Activated T-cell treated with anti-CD3 and anti-CD28 coated beads for 1 hour (primary cell): ENCODE results near the gene PXDC1.

Source experiments
- DNase-seq: peaks from one replicate; pipeline ENCODE4 v3.0.0-alpha.2; 2020; ENCODE audit warnings: low read depth

Gene PXDC1, protein sequence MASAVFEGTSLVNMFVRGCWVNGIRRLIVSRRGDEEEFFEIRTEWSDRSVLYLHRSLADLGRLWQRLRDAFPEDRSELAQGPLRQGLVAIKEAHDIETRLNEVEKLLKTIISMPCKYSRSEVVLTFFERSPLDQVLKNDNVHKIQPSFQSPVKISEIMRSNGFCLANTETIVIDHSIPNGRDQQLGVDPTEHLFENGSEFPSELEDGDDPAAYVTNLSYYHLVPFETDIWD

DNA sequence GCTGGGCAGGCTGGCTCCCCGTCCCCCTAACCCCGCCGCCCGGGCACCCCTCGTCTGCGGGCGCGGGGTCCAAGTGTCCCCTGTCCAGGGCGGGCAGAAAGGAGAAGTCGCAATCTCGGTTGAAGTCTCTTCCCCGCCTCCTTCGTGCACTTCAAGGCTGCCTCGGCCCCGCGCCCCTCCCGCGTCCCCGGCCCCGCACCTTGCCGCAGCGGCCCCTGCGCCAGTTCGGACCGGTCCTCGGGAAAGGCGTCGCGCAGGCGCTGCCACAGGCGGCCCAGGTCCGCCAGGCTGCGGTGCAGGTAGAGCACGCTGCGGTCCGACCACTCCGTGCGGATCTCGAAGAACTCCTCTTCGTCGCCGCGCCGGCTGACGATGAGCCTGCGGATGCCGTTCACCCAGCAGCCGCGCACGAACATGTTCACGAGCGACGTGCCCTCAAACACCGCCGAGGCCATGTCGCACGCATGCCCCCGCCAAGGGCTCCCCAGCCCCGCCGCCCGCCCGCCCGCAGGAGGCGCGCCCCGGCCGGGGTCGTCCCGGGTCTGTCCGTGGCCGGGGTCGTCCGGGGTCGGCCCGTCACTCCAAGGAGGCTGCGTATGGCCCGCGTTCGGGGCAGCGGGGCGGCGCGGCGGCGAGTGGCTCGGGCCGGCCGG lies at the start of gene PXDC1:
Gene PXDC1, minus strand, starts transcription at position 637 of the 653 bp plus-strand sequence. Its CDS starts 182 bp downstream, at position 455.
- no peak for DNase-seq

DNA sequence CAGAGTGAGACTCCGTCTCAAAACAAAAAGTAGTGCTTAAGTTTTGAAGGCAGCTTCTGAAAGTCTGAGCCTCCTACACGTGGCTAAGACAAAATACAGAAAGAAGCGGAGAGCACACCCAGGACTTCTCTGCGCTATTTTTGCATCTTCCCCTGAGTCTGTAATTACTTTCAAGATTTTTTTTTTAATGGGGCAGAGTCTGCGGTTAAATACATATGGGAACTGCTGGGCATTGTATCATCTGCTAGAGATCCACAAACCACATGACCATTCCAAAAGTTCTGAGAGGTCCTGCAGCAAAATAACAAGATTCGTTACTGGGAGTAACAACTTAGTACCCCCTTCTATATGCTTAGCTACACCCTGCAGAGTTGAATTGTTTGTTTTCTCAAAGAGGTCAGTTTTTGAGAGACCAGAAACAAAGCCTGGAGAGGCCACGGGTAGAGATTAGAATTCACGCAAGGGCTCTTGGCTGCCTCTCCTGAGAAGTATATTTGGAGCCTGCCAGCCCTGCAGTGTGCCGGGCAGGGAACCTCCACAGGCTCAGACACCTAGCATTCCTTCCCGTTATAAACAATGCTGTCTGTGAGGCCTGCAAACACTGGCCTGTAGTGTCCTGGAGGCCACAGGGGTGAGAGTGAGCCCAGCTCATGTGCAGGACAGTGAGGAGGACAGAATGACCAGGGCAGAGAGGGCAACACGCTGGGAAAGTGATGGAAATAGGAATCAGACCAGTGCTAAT lies 49.5 kb upstream of the PXDC1 start:
- no peak for DNase-seq

DNA sequence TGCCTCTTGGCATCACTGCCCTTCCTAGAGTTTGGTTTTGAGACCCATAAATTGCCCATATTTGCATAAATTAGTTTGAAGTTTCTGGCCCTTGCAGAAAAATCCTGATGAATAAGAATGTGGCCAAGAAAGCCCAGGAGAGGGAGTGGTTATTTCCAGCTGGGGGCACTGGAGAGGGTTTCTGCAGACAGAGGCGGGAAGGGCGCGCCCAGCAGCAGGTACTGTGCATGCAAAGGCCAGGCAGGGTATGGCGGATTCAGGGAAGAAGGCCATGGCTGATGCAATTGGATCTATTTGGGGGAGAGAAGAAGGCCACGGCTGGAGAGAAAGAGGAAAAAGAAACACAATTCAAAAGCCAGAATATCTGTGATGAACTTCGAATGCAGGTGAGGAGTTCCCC lies 48.2 kb upstream of the PXDC1 start:
- no peak for DNase-seq

DNA sequence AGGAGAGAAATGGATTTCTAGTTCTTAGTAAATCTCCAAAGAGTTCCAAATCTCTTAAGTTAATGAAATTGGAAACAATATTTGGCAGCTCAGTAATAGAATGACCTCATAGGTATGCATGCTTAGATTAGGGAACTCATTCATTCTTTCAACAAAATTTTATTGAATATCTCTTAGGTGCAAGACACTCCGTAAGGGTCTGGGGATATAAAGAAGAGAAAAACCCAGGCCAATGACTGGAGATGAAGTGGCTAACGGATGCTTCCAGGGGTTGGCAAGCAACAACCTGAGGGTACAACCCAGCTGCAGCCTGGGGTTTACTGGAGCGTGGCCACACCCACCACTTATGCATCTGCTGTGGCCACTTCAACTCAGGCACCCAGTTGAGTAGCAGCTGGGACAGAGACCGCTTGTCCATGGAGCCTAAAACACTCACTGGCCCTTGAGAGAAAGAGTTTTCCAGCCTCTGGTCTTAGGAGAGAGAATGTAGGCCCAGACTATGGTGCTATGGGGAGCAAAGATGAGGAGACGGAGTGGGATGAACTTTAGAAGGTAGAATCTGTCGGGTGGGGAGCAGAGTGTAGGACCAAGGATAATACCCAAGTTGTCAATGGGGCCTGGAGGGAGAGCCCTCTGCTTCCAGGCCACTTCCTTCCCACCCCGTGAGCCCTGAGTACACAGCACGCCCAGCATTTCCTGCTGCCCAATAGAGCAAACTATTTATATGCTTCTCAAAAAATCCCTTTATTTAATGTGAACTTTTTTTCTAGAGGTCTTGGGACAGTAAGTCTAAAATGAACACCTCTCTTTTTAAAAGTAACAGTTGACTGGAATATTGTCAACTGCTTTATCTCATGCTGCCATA lies 46.8 kb upstream of the PXDC1 start:
- DNase-seq = no peak

DNA sequence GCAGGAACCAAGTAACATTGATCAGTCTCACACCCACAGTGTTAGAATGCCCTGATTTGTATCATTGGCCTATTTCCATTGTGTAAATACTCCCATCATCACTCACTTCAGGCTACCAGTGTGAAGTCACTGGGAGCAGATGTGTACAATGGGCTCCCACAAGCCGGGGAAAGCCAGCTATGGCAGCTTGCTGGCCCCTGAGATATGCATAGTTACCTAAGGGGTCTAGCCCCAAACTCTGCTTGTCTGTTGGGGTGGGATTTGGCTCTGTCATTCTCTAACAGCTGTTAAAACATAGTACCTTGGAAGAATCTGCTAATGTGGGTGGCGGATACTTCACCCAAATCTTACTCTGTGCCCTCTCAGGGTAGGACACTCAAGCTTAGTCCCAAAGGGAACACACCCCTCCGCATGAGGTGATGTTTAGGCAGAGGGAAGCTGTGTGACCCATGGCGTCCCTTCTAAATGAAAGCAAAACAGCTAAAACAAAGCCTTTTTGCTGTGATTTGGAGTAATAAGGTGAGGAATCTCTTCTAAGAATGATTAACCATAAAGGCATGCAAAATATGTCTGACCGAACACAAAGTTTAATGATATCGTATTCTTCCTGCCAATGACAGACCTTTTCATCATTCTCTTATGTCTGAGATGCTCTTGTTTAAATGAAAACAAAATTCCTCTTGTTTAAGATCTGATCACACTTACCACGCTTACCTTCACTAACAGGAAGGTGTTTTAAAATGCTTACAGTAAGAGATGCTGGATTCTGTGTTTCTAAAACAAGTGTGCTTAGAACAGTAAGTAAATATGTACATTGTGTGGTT lies 45.9 kb upstream of the PXDC1 start:
- no peak for DNase-seq

DNA sequence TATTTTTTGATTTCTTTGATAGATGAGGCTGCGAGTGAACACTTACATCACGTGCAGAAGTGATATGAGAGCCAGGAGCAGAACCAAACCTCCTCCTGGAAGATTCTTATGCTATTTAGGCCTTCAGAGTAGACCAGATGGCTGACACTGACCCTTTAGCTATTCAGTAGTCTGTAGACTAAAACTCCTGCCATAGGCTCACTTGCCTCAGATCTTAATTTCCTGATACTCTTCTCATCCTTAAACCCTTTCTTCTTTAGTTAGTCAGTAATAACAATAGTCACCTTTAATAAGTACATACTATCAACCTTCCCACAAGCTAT lies 45.2 kb upstream of the PXDC1 start:
- DNase-seq = no peak

DNA sequence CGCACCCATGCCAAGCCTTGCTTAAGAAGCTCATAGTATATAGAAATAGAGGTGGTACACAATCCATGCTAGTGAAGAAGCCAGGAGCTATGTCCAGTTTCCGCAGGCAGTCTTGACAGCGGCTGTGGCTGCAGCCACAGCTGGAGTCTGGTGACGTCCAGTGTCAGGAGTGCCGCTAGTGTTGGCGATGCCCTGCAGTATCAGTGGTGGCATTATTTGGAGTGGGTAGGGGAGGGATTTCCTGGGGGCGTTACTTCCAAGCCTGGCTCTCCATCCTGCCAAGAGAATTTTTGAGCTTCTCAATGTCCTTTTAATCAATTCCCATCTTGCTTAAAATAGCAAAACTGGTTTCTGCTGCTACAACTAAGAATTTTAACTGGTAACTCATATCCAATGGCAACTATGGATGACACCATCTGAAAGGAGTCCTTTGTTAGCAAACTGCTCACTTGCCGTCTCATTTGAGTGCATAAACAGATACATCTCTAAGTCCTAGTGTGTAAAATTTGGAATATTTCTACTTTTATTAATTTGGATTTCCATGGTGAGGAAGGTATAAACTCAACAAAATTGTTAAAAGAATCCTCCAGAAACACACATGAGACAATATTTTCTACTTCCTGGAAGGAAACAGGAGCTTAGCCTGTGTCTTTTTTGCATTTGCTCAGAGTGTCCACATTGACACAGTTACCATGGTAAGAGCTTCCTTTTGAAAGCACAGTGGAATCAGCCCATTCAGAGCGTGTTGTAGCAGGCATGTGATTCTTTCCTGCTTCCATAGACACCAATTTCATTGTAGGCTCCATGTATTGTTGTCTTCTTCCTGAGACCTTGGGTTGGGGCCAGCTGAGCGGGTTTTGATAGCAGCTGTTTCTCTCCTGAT lies 44.6 kb upstream of the PXDC1 start:
- no peak for DNase-seq

DNA sequence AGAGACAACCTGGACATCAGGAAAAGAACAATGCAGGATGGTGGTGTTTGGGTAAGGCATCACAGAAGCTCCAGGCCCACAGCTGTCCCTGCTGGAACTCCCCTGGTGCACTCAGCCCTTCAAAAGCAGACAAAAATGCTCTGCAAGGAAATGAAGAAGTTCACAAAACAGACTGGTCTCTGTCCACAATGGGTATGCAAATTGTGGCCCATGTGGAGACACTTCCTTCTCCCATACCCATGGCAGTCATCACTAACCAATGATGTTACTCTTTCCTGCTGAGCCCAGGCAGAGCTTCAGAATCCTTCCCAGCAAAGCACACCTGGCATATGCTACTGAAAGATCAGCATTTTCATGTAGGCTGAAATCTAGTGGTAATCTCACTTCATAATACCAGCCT lies 42.6 kb upstream of the PXDC1 start:
- no peak for DNase-seq

DNA sequence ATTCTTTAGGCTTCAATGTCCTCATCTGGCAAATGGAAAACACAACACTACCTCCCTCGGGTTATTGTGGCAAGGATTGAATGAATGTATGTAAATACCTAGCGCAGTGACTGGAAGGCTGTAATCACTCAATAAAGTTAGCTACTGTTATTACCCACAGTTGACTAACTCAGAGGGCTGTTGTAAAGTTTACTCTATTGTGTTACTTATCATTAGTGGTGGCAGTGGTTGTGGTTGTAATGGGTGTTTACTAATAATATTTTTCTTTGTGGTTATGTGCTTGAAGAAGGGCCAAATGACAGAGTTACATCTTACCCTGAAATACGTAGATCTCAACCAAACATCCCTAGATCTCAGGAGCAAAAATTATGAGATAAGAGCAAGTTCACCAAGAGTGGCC lies 42.0 kb upstream of the PXDC1 start:
- DNase-seq = no peak

DNA sequence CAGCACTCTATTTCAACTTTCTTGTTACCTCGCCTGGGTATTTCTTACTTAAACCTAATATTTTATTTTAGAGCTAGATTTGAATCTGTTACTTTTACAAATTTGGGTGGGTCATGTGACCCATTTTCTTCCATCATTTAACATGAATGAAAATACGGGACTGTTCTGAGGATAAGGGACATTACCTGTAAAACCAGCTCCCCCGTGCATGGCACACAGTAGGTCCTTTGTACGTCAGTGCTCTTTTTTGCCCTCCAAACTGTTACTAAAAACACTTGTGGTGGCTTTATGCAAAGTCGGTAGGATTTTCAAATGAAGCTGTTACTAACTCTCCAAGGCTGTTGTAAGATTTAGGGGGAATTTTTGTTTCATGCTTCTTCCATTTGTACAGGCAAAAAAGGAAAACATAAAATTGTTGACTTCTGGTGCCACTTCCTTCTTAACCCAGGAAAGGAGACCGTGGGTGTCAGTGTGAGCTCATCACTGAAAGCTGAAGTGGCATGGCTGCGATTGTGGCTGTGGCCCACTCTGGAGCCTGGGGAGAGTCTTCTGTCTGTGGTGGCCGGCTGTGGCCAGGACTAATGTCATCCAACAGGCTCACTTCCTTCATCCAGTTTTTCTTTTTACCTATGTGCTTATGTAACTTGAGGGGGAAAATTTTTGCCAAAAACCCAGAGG lies 40.2 kb upstream of the PXDC1 start:
- DNase-seq = no peak

DNA sequence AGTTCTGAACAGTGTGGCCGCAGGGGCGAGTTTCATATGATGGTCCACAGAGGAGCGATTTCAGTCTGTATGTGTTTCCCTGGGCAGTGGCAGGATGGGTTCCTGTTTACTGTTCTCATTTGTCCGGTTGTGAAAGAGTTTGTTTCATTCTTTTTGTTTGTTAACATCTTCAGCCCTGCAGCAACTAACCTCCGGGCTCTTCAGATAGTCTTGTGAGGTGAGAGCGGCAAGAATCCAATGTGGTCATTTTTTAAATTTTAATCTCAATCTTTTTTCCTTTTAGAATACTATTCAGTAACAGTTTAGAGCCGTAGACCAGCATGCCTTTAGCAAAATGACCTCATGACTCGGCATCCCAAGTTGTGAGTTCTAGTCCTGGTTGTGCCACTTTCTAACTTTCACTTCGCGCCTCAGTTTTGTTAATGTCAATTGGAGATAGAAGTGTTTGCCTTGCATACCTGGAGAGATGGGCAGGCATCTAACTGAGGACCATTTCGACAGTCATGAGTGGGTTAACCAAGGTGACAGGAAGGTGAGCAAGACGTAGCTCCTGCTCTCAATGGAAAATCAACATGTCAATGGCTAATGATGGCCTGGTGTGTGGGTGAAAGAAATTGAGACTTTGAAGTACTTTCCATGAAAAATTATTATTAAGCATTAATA lies 38.5 kb upstream of the PXDC1 start:
- DNase-seq = no peak

DNA sequence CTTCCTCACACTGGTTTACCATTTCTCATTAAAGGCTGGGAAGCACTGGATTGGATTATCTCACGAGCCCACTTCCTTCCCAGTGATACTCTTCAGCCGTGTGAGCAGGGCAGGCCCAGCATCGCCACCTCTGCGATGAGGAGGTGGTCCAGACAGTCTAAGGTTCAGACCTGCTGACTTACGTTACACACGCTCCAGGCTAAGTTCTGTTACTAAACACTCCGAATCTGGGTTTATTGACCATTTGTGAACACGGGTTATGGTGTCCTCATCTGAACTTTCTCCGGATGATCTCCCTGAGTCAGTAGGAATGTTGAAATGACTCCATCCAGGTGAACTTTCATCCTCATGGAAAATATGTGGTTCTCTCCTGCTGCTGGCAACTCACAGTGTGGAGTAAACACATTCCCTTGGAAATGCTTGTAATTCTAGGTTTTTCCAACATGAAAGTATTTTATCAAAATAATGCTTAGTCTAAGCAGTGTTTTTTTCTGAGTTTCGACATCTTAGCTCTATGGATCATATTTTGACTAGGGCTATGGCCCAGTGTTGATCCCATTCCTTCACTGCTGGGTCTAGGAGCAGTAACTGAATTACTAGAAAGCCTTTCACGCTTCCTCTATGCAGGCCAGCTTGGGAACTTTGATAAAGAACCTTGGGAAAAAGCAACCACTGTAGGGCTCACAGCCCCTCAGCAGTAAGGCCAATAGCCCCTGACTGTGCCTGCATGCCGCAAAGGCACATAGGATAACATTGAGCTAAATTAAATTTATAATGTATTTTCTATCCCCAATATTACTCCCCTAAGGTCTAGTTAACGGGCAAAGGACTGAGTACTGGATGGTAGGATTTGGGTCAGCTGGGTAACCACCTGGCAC lies 37.7 kb upstream of the PXDC1 start:
- DNase-seq = no peak

DNA sequence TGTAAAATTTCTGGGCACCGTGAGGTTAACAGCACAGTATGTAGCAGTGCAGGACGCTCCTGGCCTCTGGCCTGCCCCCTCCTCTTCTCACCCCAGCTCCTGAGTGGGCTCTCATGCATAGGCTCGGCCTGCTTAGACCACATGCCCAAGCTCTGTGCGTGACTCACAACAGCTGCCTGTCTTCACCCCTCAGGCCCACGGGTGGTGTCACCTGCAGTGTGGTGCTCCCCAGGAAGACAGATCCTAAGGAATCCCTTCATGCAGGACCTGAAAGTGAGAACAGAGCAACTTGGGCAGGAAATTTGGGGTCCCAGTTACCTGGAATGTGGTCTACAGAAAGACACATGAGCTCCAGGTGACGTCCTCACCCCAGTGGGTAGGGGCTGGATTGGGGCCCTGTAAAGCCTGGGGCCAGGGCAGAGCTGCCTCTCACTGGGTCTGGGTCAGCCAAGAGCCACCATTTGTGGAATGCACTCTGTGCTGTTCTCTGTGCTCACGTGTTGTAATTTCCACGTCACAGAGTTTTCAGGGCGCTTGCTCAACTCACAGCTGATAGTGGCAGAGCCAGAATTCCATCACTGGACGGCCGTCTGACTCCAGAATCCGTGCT lies 37.0 kb upstream of the PXDC1 start:
- DNase-seq = no peak

DNA sequence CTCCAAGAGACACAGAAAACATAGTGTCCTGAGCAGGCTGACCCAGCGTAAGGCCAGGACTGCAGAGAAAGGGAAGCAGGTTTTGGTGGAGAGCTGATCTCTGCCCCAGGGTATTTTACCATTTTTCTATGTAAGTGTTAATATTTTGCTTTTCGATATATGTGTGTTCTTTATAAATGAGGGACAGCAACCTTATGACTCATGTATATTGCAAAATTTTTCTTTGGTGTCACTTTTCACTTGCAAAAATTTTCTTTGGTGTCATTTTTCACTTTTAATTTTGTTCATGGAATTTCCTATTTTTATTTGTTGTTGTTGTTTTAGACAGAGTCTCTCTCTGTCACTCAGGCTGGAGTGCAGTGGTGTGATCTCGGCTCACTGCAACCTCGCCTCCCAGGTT lies 34.6 kb upstream of the PXDC1 start:
- no peak for DNase-seq

DNA sequence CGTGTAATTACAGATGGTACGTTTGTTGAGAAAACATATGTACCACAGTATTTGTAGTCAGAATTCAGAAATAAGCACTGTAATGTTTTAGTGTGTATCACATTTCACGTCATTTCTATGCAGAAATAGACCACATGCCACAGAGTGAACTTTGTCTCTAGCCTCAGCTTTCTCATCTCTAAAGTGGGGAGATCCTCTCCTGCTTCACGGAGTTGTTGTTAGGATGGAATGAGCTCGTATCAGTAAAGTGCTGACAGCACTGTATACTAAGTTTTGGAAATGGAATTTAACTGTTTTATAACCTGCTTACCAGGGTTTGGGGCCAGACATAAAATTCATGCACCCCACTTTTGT lies 34.2 kb upstream of the PXDC1 start:
- no peak for DNase-seq

DNA sequence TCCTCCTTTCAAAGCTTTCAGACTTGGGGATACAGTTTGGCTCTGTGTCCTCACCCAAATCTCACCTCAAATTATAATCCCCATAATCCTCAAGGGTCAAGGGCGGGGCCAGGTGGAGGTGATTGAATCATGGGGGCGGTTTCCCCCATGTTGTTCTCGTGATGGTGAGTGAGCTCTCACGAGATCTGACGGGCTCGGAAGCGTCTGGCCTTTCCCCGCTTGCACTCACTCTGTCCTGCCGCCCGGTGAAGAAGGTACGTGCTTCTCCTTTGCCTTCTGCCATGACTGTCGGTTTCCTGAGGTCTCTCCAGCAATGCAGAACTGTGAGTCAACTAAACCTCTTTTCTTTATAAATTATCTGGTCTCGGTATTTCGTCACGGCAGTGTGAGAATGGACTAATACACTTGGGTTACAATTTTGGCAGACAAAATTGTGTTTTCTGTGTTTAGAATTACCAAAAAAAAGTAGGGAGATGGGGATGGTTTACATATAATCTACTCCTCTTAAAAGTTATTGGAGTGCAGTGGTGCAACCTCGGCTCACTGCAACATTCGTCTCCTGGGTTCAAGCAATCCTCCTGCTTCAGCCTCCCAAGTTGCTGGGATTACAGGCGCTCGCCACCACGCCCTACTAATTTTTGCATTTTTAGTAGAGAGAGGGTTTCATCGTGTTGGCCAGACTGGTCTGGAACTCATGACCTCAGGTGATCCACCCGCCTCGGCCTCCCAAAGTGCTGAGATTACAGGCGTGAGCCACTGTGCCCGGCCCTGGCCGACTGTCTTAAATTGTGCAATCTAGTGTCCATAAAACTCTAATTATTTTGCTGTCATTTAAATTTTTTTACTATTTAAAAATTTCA lies 33.6 kb upstream of the PXDC1 start:
- DNase-seq = no peak

DNA sequence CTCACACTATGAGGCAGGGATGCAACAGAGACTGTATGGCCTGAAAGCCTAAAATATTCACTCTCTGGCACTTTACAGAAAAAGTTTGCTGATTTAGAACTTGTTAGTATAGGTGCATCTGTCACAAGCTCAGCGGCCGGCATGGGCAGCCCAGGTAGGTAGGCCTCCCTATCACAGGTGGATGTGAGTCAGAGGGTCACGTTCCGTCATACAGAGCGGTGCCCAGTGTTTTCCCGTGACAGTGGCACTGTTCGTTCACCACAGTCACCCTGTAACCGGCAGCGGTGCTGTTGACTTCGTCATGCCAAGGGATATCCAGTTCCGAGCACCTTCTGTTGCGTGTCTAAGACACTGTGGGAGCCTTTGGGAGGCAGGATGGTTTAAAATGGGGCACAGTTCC lies 32.9 kb upstream of the PXDC1 start:
- no peak for DNase-seq
